DOHH2 (cell line): ENCODE data around the gene CARS2.
"Not testable (repeated sequence)": the region's sequence is repeated elsewhere in the genome, so short reads cannot be mapped to it uniquely, and the experiment has no call there.

Source experiments
- H3F3A ChIP-seq: fragments of 200-600 bp; sonication (generic), shearing (Covaris generic); 2 replicates; pipeline ENCODE4 v1.6.0; 2016; ENCODE audit warnings: antibody characterized with exemption, mild to moderate bottlenecking; ENCODE audit not compliant: control insufficient read depth, insufficient read depth
- H3K27ac ChIP-seq: fragments of 200-600 bp; sonication (generic); 2 replicates; pipeline ENCODE4 v1.5.1; 2014; ENCODE audit warnings: low read depth, mild to moderate bottlenecking, low read length, moderate library complexity
- H3K27me3 ChIP-seq: fragments of 200-600 bp; sonication (generic); 2 replicates; pipeline ENCODE4 v1.6.1; 2014; ENCODE audit warnings: mild to moderate bottlenecking, low read length, mixed read lengths; ENCODE audit not compliant: control insufficient read depth
- H3K36me3 ChIP-seq: fragments of 200-600 bp; sonication (generic); 2 replicates; pipeline ENCODE4 v1.6.1; 2014; ENCODE audit warnings: mild to moderate bottlenecking, low read length, moderate library complexity, mixed read lengths; ENCODE audit not compliant: control insufficient read depth
- H3K4me1 ChIP-seq: fragments of 200-600 bp; sonication (generic); 2 replicates; pipeline ENCODE4 v1.6.1; 2014; ENCODE audit warnings: mild to moderate bottlenecking, low read length, mixed read lengths; ENCODE audit not compliant: control insufficient read depth
- H3K4me2 ChIP-seq: fragments of 200-600 bp; sonication (generic); 2 replicates; pipeline ENCODE4 v1.6.0; 2014; ENCODE audit warnings: mild to moderate bottlenecking, low read length, moderate library complexity
- H3K4me3 ChIP-seq: fragments of 200-600 bp; sonication (generic); 2 replicates; pipeline ENCODE4 v1.5.1; 2014; ENCODE audit warnings: mild to moderate bottlenecking, low read length, mixed read lengths
- H3K79me2 ChIP-seq: fragments of 200-600 bp; sonication (generic); 2 replicates; pipeline ENCODE4 v1.6.1; 2014; ENCODE audit warnings: mild to moderate bottlenecking, low read length, mixed read lengths; ENCODE audit not compliant: control insufficient read depth
- H3K9me2 ChIP-seq: fragments of 200-600 bp; sonication (generic); replicated peaks from 2 replicates; pipeline ENCODE4 v1.6.1; 2014; ENCODE audit warnings: mild to moderate bottlenecking, low read length, mixed read lengths; ENCODE audit not compliant: control insufficient read depth
- H3K9me3 ChIP-seq: fragments of 200-600 bp; sonication (generic); 2 replicates; pipeline ENCODE4 v1.6.1; 2014; ENCODE audit warnings: antibody characterized with exemption, low read length, mixed read lengths; ENCODE audit not compliant: control insufficient read depth, insufficient read depth
- H4K20me1 ChIP-seq: fragments of 200-600 bp; sonication (generic); 2 replicates; pipeline ENCODE4 v1.6.0; 2014; ENCODE audit warnings: low read depth, mild to moderate bottlenecking, antibody characterized with exemption, low read length, moderate library complexity; ENCODE audit not compliant: control insufficient read depth, insufficient read depth
- EZH2phosphoT487 ChIP-seq: fragments of 200-600 bp; sonication (generic); IDR thresholded peaks from 2 replicates; pipeline ENCODE4 v1.6.1; 2017; ENCODE audit warnings: borderline replicate concordance, mild to moderate bottlenecking, antibody characterized with exemption, low read length, moderate library complexity, mixed read lengths
- TF ChIP-seq, protein P1 (sequence below): fragments of 200-600 bp; sonication (generic); IDR thresholded peaks from one replicate; pipeline ENCODE4 v1.5.1; 2014; ENCODE audit warnings: antibody characterized with exemption, mild to moderate bottlenecking, low read depth, low read length; ENCODE audit not compliant: poor library complexity, severe bottlenecking

CARS2 gene

DNA sequence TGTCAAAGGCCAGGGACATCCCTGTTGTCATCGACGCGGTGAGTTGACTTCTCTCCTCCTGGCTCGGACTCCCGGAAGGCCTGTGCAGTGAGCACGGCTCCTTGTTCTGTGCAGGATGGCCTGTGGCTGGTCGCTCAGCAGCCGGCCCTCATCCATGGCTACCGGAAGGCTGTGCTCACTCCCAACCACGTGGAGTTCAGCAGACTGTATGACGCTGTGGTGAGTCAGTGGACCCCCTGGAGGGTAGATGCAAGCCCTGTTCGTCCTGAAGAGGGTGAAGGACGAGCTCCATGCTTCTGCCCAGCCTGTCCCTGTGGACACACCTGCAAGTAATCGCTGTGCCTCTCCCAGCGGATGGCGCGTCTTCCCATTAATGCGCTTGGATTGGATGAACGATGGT, 71.4 kb downstream of the CARS2 start:
- Histone ChIP-seq H3K4me3 (no peak overlapping the region), H3K9me3 (no peaks in the 10 kb centered on the region), H3K27me3 (no peaks in the 10 kb centered on the region), H3K36me3 (peaks cover 14% of the 10 kb centered on the region; the same call in 1 of the 2 replicates), H3K9me2 (no peaks in the 10 kb centered on the region), H3K4me2 (no peak overlapping the region), H4K20me1 (no peaks in the 10 kb centered on the region), H3K79me2 (no peaks in the 10 kb centered on the region), H3K4me1 (no peaks in the 10 kb centered on the region), H3F3A (no peaks in the 10 kb centered on the region), H3K27ac (no peak overlapping the region)
- TF ChIP-seq, protein P1, sequence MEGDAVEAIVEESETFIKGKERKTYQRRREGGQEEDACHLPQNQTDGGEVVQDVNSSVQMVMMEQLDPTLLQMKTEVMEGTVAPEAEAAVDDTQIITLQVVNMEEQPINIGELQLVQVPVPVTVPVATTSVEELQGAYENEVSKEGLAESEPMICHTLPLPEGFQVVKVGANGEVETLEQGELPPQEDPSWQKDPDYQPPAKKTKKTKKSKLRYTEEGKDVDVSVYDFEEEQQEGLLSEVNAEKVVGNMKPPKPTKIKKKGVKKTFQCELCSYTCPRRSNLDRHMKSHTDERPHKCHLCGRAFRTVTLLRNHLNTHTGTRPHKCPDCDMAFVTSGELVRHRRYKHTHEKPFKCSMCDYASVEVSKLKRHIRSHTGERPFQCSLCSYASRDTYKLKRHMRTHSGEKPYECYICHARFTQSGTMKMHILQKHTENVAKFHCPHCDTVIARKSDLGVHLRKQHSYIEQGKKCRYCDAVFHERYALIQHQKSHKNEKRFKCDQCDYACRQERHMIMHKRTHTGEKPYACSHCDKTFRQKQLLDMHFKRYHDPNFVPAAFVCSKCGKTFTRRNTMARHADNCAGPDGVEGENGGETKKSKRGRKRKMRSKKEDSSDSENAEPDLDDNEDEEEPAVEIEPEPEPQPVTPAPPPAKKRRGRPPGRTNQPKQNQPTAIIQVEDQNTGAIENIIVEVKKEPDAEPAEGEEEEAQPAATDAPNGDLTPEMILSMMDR: no peak

DNA sequence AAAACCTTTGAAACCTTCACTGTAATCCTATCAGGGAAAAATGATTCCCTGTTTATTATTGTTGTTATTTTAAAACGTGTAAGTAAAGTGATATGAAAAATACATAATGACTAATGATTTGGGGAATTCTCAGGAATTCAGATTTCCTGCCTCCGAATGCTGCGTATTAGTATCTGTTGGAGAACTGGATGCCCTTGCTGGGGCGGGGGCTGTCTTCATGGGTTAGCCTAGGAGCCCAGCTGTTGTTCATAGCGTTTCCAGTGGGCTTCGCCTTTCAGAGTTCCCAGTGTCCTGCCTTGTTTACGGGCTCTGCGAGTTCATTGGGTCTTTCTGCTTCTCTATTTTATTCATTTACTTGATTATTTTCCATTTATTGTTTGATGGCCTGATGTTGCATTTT, 72.1 kb downstream of the CARS2 start:
- no peaks in the 10 kb centered on the region for H3K27me3 ChIP-seq
- H3K4me2 ChIP-seq: no peak overlapping the region
- H3K9me2 ChIP-seq: no peaks in the 10 kb centered on the region
- H4K20me1 ChIP-seq: no peaks in the 10 kb centered on the region
- H3K36me3 ChIP-seq: peaks cover 6% of the 10 kb centered on the region; the same call in 1 of the 2 replicates
- no peaks in the 10 kb centered on the region for H3K9me3 ChIP-seq
- H3K79me2 ChIP-seq: no peaks in the 10 kb centered on the region
- H3F3A ChIP-seq: no peaks in the 10 kb centered on the region
- H3K4me1 ChIP-seq: no peaks in the 10 kb centered on the region
- no peak overlapping the region for H3K27ac ChIP-seq
- TF ChIP-seq EZH2phosphoT487: no peak
- TF ChIP-seq, protein P1: no peak
- no peak overlapping the region for H3K4me3 ChIP-seq

DNA sequence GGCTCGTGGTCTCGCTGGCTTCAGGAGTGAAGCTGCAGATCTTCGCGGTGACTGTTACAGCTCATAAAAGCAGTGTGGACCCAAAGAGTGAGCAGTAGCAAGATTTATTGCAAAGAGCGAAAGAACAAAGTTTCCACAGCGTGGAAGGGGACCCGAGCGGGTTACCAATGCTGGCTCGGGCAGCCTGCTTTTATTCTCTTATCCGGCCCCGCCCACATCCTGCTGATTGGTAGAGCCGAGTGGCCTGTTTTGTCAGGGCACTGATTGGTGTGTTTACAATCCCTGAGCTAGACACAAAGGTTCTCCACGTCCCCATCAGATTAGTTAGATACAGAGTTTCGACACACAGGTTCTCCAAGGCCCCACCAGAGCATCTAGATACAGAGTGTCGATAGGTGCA, 73.7 kb downstream of the CARS2 start:
- not testable (repeated sequence) for H3K27me3 ChIP-seq, H3K9me2 ChIP-seq, H3K4me2 ChIP-seq, H3K79me2 ChIP-seq, H3F3A ChIP-seq, H3K4me3 ChIP-seq, H3K27ac ChIP-seq, H3K36me3 ChIP-seq, H3K9me3 ChIP-seq, H3K4me1 ChIP-seq, H4K20me1 ChIP-seq

DNA sequence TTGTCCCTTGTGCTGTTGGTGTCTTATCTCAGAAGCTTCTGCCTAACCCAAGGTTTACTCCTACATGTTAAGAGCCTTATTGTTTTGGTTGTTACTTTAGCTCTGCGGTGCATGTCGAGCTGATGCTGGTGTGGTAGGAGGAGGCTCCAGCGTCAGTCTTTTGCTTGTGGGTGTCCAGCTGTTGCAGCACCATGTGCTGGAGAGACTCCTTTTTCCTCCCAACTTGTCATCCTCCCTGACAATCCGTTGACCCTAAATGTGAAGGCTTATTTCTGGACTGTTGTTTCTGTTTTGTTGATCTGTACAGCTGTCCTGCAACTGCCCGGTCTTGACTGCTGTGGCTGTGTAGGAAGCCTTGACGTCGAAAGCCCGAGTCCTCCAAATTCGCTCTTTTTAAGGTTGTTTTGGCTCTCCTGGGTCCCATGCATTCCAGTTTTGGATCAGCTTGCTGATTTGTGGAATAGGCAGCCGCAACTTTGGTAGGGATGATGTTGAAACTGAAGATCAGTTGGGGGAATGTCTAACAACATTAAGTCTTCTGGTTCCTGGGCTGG, 75.3 kb downstream of the CARS2 start:
- Histone ChIP-seq H3K4me2 (no peak overlapping the region), H3K4me1 (no peaks in the 10 kb centered on the region), H4K20me1 (no peaks in the 10 kb centered on the region), H3K27me3 (no peaks in the 10 kb centered on the region), H3K9me3 (no peaks in the 10 kb centered on the region), H3F3A (no peaks in the 10 kb centered on the region), H3K79me2 (no peaks in the 10 kb centered on the region), H3K9me2 (no peaks in the 10 kb centered on the region), H3K27ac (no peak overlapping the region), H3K4me3 (no peak overlapping the region), H3K36me3 (0 out of 2 replicates have a peak, but pooled peaks cover 2% of the 10 kb centered on the region)
- TF ChIP-seq EZH2phosphoT487: no peak
- TF ChIP-seq, protein P1: no peak
